HepG2 (cell line): ENCODE data around the gene DEFB123. TPM values are rescaled to one million over a fixed set of nuclear protein-coding genes. Genes with fewer than 3 reads are reported as not detected.

Experiments
- ARNT2 ChIP-seq: sonication (generic); formaldehyde crosslinking; IDR thresholded peaks from 2 replicates; pipeline ENCODE4 v1.8.0; 2022; ENCODE audit warnings: mild to moderate bottlenecking, low read depth, missing genetic modification reagents, moderate library complexity
- ATF5 ChIP-seq: sonication (generic); formaldehyde crosslinking; IDR thresholded peaks from 2 replicates; pipeline ENCODE4 v1.4.0; 2020; ENCODE audit warnings: mild to moderate bottlenecking, low read depth, missing genetic modification reagents
- CBX2 ChIP-seq, 2 experiments: fragments of 200-600 bp in 1 of 2; sonication (generic); formaldehyde crosslinking in 1 of 2; IDR thresholded peaks; 2 replicates each; pipeline versions ENCODE4 v1.7.0 to v1.8.1; 2018 to 2022; ENCODE audit warnings: low read depth in 2 of 2, low read length in 1 of 2, mild to moderate bottlenecking in 1 of 2, missing genetic modification reagents in 1 of 2
- CEBPB ChIP-seq: IDR thresholded peaks from 2 replicates; pipeline ENCODE4 v1.6.1; 2011; ENCODE audit warnings: low read depth, low read length, improper control_type of control experiment, borderline replicate concordance
- CREB1 ChIP-seq, 2 experiments: fragments of 450-650 bp in 1 of 2; IDR thresholded peaks; 2 replicates each; pipeline ENCODE4 v1.6.1; 2016 to 2017; ENCODE audit warnings: control low read depth in 1 of 2, mild to moderate bottlenecking in 1 of 2, missing compliant biosample characterization in 1 of 2, missing genetic modification characterization in 1 of 2
- FOXO1 ChIP-seq: sonication (generic); formaldehyde crosslinking; IDR thresholded peaks from 2 replicates; pipeline ENCODE4 v1.4.0; 2020; ENCODE audit warnings: missing genetic modification reagents
- GABPB1 ChIP-seq: IDR thresholded peaks from 2 replicates; pipeline ENCODE4 v1.6.1; 2016; ENCODE audit warnings: mild to moderate bottlenecking, missing genetic modification reagents, moderate library complexity, missing compliant biosample characterization
- GTF3A ChIP-seq: sonication (generic); formaldehyde crosslinking; conservative IDR thresholded peaks from 2 replicates; pipeline ENCODE4 v1.4.0; 2020; ENCODE audit warnings: mild to moderate bottlenecking, missing genetic modification reagents
- HOXA5 ChIP-seq: sonication (generic); formaldehyde crosslinking; IDR thresholded peaks from 2 replicates; pipeline ENCODE4 v1.4.0; 2020; ENCODE audit warnings: missing genetic modification reagents
- NR0B2 ChIP-seq: sonication (generic); formaldehyde crosslinking; IDR thresholded peaks from 2 replicates; pipeline ENCODE4 v1.4.0; 2020; ENCODE audit warnings: mild to moderate bottlenecking, missing genetic modification reagents
- PCBP2 ChIP-seq: fragments of 200-400 bp; formaldehyde crosslinking; optimal IDR thresholded peaks from 2 replicates; pipeline ENCODE3; 2018; ENCODE audit warnings: low read length, low read depth; ENCODE audit not compliant: poor library complexity, severe bottlenecking
- RAD51 ChIP-seq: fragments of 450-650 bp; IDR thresholded peaks from 2 replicates; pipeline ENCODE4 v1.6.1; 2016; ENCODE audit warnings: borderline replicate concordance
- SATB2 ChIP-seq: sonication (generic); formaldehyde crosslinking; IDR thresholded peaks from 2 replicates; pipeline ENCODE4 v1.5.0; 2020; ENCODE audit warnings: missing genetic modification reagents
- TEAD2 ChIP-seq: sonication (generic); formaldehyde crosslinking; IDR thresholded peaks from 2 replicates; pipeline ENCODE4 v1.9.0; 2021; ENCODE audit warnings: missing genetic modification reagents
- USF2 ChIP-seq, 2 experiments: sonication (generic) in 1 of 2; formaldehyde crosslinking in 1 of 2; IDR thresholded peaks; 2 replicates each; pipeline versions ENCODE4 v1.5.1 to v1.6.1; 2011 to 2020; ENCODE audit warnings: borderline replicate concordance in 1 of 2, low read depth in 1 of 2, low read length in 1 of 2, mild to moderate bottlenecking in 1 of 2, missing genetic modification reagents in 1 of 2, moderate library complexity in 1 of 2
- XBP1 ChIP-seq: sonication (generic); formaldehyde crosslinking; IDR thresholded peaks from 2 replicates; pipeline ENCODE4 v1.5.0; 2020; ENCODE audit warnings: missing genetic modification reagents
- ZBTB3 ChIP-seq: sonication (generic); formaldehyde crosslinking; IDR thresholded peaks from 2 replicates; pipeline ENCODE4 v1.4.0; 2020; ENCODE audit warnings: low read depth, mild to moderate bottlenecking, moderate library complexity, missing genetic modification reagents, borderline replicate concordance
- ZBTB44 ChIP-seq: sonication (generic); formaldehyde crosslinking; IDR thresholded peaks from 2 replicates; pipeline ENCODE4 v1.4.0; 2020; ENCODE audit warnings: missing genetic modification reagents
- ZKSCAN5 ChIP-seq: sonication (generic); formaldehyde crosslinking; IDR thresholded peaks from 2 replicates; pipeline ENCODE4 v1.5.1; 2020; ENCODE audit warnings: mild to moderate bottlenecking, missing genetic modification reagents
- ZNF317 ChIP-seq: sonication (generic); formaldehyde crosslinking; IDR thresholded peaks from 2 replicates; pipeline ENCODE4 v1.5.0; 2020; ENCODE audit warnings: mild to moderate bottlenecking, missing genetic modification reagents
- ZNF343 ChIP-seq: sonication (generic); formaldehyde crosslinking; IDR thresholded peaks from 2 replicates; pipeline ENCODE4 v1.4.0; 2020; ENCODE audit warnings: mild to moderate bottlenecking, missing genetic modification reagents
- ZNF605 ChIP-seq: sonication (generic); formaldehyde crosslinking; IDR thresholded peaks from 2 replicates; pipeline ENCODE4 v1.8.0; 2022; ENCODE audit warnings: mild to moderate bottlenecking, missing genetic modification reagents
- ZNF713 ChIP-seq: sonication (generic); formaldehyde crosslinking; IDR thresholded peaks from 2 replicates; pipeline ENCODE4 v1.4.0; 2020; ENCODE audit warnings: mild to moderate bottlenecking, missing genetic modification reagents
- ZNF720 ChIP-seq: sonication (generic); formaldehyde crosslinking; IDR thresholded peaks from 2 replicates; pipeline ENCODE4 v1.4.0; 2020; ENCODE audit warnings: missing genetic modification reagents
- polyA plus RNA-seq, 8 experiments: library from polyadenylated mRNA; depleted of rRNA in 3 of 8; stranded (reverse) in 7 of 8; unstranded in 1 of 8; fragments of >200 nt; fragmentation: Illumina TruSeq in 4 of 8; extraction: Trizol in 4 of 8; gene quantifications; 2 replicates each; pipeline versions ENCODE4 v1.2.1 to v1.2.3, GENCODE V29; 2011 to 2016; ENCODE audit warnings: low read depth in 4 of 8, missing spikeins in 1 of 8, mixed read lengths in 1 of 8; ENCODE audit not compliant: insufficient read depth in 1 of 8
- total RNA-seq, 5 experiments: library from RNA; depleted of rRNA; stranded (reverse); fragments of >200 nt; fragmentation: Illumina TruSeq; extraction: Trizol; gene quantifications; 2 replicates each; pipeline ENCODE4 v1.2.3, GENCODE V29; 2016; ENCODE audit warnings: low read depth in 1 of 5

DEFB123 gene
- total and polyA plus RNA-seq, 2 of the 13 experiments (the other 11 are each of a cell fraction or from before 2014, with no cell fraction given): not detected

GRCh38 chr20:31494131-31494530, 53.7 kb downstream of the DEFB123 start (continued):
- peak; percentile 40; the same call in 1 of the 2 replicates for TF ChIP-seq USF2 (IDR thresholded peaks at IDR 0.05; ENCODE audit: low read depth, low read length)
- peak; percentile 46; the same call in 1 of the 2 replicates for TF ChIP-seq USF2 (CRISPR knock-in tag; IDR thresholded peaks at IDR 0.05; ENCODE audit: borderline replicate concordance)
- TF ChIP-seq ATF5 (CRISPR knock-in tag): no peak
- TF ChIP-seq GTF3A (CRISPR knock-in tag): no peak
- TF ChIP-seq XBP1 (CRISPR knock-in tag): no peak
- TF ChIP-seq ARNT2: no peak
- TF ChIP-seq RAD51: no peak
- TF ChIP-seq ZNF343: no peak
- peak; percentile 39; the same call in 1 of the 2 replicates for TF ChIP-seq CREB1 (IDR thresholded peaks at IDR 0.05)
- TF ChIP-seq CREB1 (CRISPR knock-in tag; IDR thresholded peaks at IDR 0.05): no peak
- no peak for TF ChIP-seq CBX2 (IDR thresholded peaks at IDR 0.05; ENCODE audit: low read depth, low read length)
- no peak for TF ChIP-seq CBX2 (CRISPR knock-in tag; IDR thresholded peaks at IDR 0.05; ENCODE audit: low read depth)
- TF ChIP-seq TEAD2 (CRISPR knock-in tag): no peak
- no peak for TF ChIP-seq NR0B2 (CRISPR knock-in tag)
- no peak for TF ChIP-seq FOXO1 (CRISPR knock-in tag)
- no peak for TF ChIP-seq ZBTB3 (CRISPR knock-in tag)
- TF ChIP-seq SATB2 (CRISPR knock-in tag): no peak
- peak; percentile 35; the same call in 1 of the 2 replicates for TF ChIP-seq CEBPB
- TF ChIP-seq ZBTB44 (CRISPR knock-in tag): no peak
- no peak for TF ChIP-seq ZKSCAN5 (CRISPR knock-in tag)
- TF ChIP-seq ZNF720: no peak
- TF ChIP-seq ZNF713: no peak
- TF ChIP-seq PCBP2: no peak
- TF ChIP-seq ZNF605: no peak
- TF ChIP-seq GABPB1 (CRISPR knock-in tag): no peak
- no peak for TF ChIP-seq HOXA5 (CRISPR knock-in tag)
- TF ChIP-seq ZNF317: no peak
